Panc1 (cell line): ENCODE measurements around the gene ZDHHC9. TPM values are rescaled to one million over a fixed set of nuclear protein-coding genes. Genes with fewer than 3 reads are reported as not detected.
"Not testable (repeated sequence)": the region's sequence is repeated elsewhere in the genome, so short reads cannot be mapped to it uniquely, and the experiment has no call there.

Source experiments
- ATAC-seq: fragments of 200-7000 bp; cut with Tn5 transposase; 2 replicates; pipeline ENCODE4 v1.9.1; 2020; ENCODE audit warnings: mild to moderate bottlenecking, moderate library complexity
- BruUV-seq: library from RNA; stranded (reverse); fragments of 400-500 nt; replicated peaks from 2 replicates; lab custom pipeline; 2021; lab: Mats Ljungman, UMichigan
- CTCF ChIA-PET: fragments of 300-600 bp; sonication (Branson Sonifier 250); formaldehyde crosslinking; loops from one replicate; lab custom pipeline; 2022; ENCODE audit warnings: antibody characterized with exemption; lab: Charles Lee
- POLR2A ChIA-PET: fragments of 300-600 bp; sonication (Branson Sonifier 250); formaldehyde crosslinking; loops from one replicate; lab custom pipeline; 2022; ENCODE audit warnings: antibody characterized with exemption; lab: Charles Lee
- DNase-seq: peaks from one replicate; pipeline ENCODE4 v3.0.0-alpha.2; 2010; ENCODE audit warnings: low read depth, low spot score
- H3K27ac ChIP-seq: 2 replicates; pipeline ENCODE4 v1.5.1; 2011; ENCODE audit warnings: mild to moderate bottlenecking, low read length, inconsistent platforms
- H3K27me3 ChIP-seq: fragments of 200-500 bp; sonication (Bioruptor generic); 2 replicates; pipeline ENCODE4 v1.6.0; 2014; ENCODE audit warnings: low read length, inconsistent platforms; ENCODE audit not compliant: control insufficient read depth, insufficient read depth
- H3K36me3 ChIP-seq: fragments of 200-500 bp; sonication (Bioruptor generic); 2 replicates; pipeline ENCODE4 v1.5.1; 2014; ENCODE audit warnings: inconsistent platforms, mild to moderate bottlenecking, low read length, moderate library complexity; ENCODE audit not compliant: control insufficient read depth, insufficient read depth
- H3K4me1 ChIP-seq: 2 replicates; pipeline ENCODE4 v1.5.1; 2011; ENCODE audit warnings: inconsistent platforms, mild to moderate bottlenecking, low read length, moderate library complexity; ENCODE audit not compliant: control insufficient read depth, insufficient read depth
- H3K4me3 ChIP-seq, 2 experiments: 2 replicates each; pipeline ENCODE4 v1.5.1; 2011 to 2012; ENCODE audit warnings: low read depth in 2 of 2, low read length in 2 of 2, mild to moderate bottlenecking in 2 of 2, inconsistent platforms in 1 of 2, moderate library complexity in 1 of 2
- H3K9me3 ChIP-seq: fragments of 200-500 bp; sonication (Bioruptor generic); 2 replicates; pipeline ENCODE4 v1.5.1; 2014; ENCODE audit warnings: low read depth, mild to moderate bottlenecking, inconsistent platforms, low read length, moderate library complexity; ENCODE audit not compliant: control insufficient read depth, insufficient read depth
- CTCF ChIP-seq: fragments of 450-650 bp; IDR thresholded peaks from 2 replicates; pipeline ENCODE4 v1.5.1; 2017; ENCODE audit warnings: mild to moderate bottlenecking
- POLR2AphosphoS5 ChIP-seq: IDR thresholded peaks from 2 replicates; pipeline ENCODE4 v1.6.1; 2012; ENCODE audit warnings: mild to moderate bottlenecking, low read depth, low read length, moderate library complexity
- TCF7L2 ChIP-seq: IDR thresholded peaks from 2 replicates; pipeline ENCODE4 v1.6.1; 2011; ENCODE audit warnings: mild to moderate bottlenecking, low read depth, low read length, inconsistent platforms
- in situ Hi-C: cut with HindIII; loops from 2 replicates; pipeline ENCODE4 v1.10.0; 2016; ENCODE audit warnings: low sequenced_read_pairs, low pct_unique_long_range_greater_than_20kb
- intact Hi-C: fragments of 100-400 bp; cut with micrococcal nuclease; formaldehyde crosslinking; loops from one replicate; pipeline ENCODE4 v1.10.0; 2022; ENCODE audit not compliant: unreplicated experiment
- total RNA-seq: library from RNA; stranded (reverse); gene quantifications from one replicate; pipeline ENCODE4 v1.2.1, GENCODE V29; 2021; ENCODE audit not compliant: unreplicated experiment

ZDHHC9 gene
- total RNA-seq, 1 experiment from 2014 or later: 57.2 TPM

GRCh38 chrX:129872524-129872923 is 28.8 kb upstream of the ZDHHC9 start:
- H3K27me3 ChIP-seq: no peaks in the 10 kb centered on the region
- H3K36me3 ChIP-seq: no peaks in the 10 kb centered on the region
- H3K9me3 ChIP-seq: no peaks in the 10 kb centered on the region
- CTCF ChIA-PET: no interaction called here
- DNase-seq (no peak), ATAC-seq (no peak)
- BruUV-seq: no TSS peak
- intact Hi-C loops: no loop called here
- H3K27ac ChIP-seq: no peak overlapping the region
- POLR2A ChIA-PET: no interaction called here
- H3K4me1 ChIP-seq: no peaks in the 10 kb centered on the region; the same call in 1 of the 2 replicates
- in situ Hi-C loops: no loop called here
- no peak overlapping the region for H3K4me3 ChIP-seq
- TF ChIP-seq POLR2AphosphoS5 (no peak), TCF7L2 (no peak), CTCF (no peak)

- H3K27me3 ChIP-seq, intact Hi-C loops, BruUV-seq, in situ Hi-C loops, POLR2A ChIA-PET, H3K27ac ChIP-seq, ATAC-seq, DNase-seq, H3K36me3 ChIP-seq, CTCF ChIA-PET, H3K4me1 ChIP-seq, H3K9me3 ChIP-seq, H3K4me3 ChIP-seq: not testable (repeated sequence)
Observed at GRCh38 chrX:129866321-129866720, 22.6 kb upstream of the ZDHHC9 start.

- H3K36me3 ChIP-seq, H3K27ac ChIP-seq, H3K9me3 ChIP-seq, in situ Hi-C loops, ATAC-seq, POLR2A ChIA-PET, H3K4me3 ChIP-seq, BruUV-seq, H3K4me1 ChIP-seq, intact Hi-C loops, H3K27me3 ChIP-seq, CTCF ChIA-PET, DNase-seq: not testable (repeated sequence)
Observed at GRCh38 chrX:129859134-129859533, 15.4 kb upstream of the ZDHHC9 start.

- H3K36me3 ChIP-seq, CTCF ChIA-PET, intact Hi-C loops: not testable (repeated sequence)
Observed at GRCh38 chrX:129851825-129852224, 8.1 kb upstream of the ZDHHC9 start.

More at GRCh38 chrX:129851825-129852224, 8.1 kb upstream of the ZDHHC9 start:
- BruUV-seq, H3K27me3 ChIP-seq, H3K27ac ChIP-seq, H3K9me3 ChIP-seq, in situ Hi-C loops, DNase-seq, H3K4me3 ChIP-seq, H3K4me1 ChIP-seq, ATAC-seq: not testable (repeated sequence)
- POLR2A ChIA-PET: interaction anchor here (0.6 kb wide), 1 partner anchor 88 kb away, joined by 6 read pairs; no protein-coding TSS in a partner anchor
